ENCODE measurements around the gene TBC1D30.

GRCh38 chr12:64923536-64923935 lies 99.1 kb downstream of the TBC1D30 start:
- TF ChIP-seq CTCF (IDR thresholded peaks at IDR 0.05) = no peak
- TF ChIP-seq POLR2AphosphoS5 (IDR thresholded peaks at IDR 0.05) = no peak
